Measurements from ENCODE around the gene AMBP.

Gene AMBP

GRCh38 chr9:114029311-114030170 lies 48.6 kb downstream of the AMBP start:
- DNase-seq = no peak

GRCh38 chr9:114028646-114029045 lies 49.5 kb downstream of the AMBP start:
- no peak for DNase-seq

- DNase-seq = no peak
Measured at GRCh38 chr9:114027863-114028465, 50.1 kb downstream of the AMBP start.

- no peak for DNase-seq
Measured at GRCh38 chr9:114027159-114027862, 50.8 kb downstream of the AMBP start.

- no peak for DNase-seq
Measured at GRCh38 chr9:114026335-114026734, 51.8 kb downstream of the AMBP start.

- DNase-seq = no peak
Measured at GRCh38 chr9:114025760-114026159, 52.3 kb downstream of the AMBP start.

- no peak for DNase-seq
Measured at GRCh38 chr9:114025196-114025753, 52.8 kb downstream of the AMBP start.

- no peak for DNase-seq
Measured at GRCh38 chr9:114023961-114024360, 54.1 kb downstream of the AMBP start.

- DNase-seq = no peak
Measured at GRCh38 chr9:114021578-114021977, 56.5 kb downstream of the AMBP start.

- DNase-seq = no peak
Measured at GRCh38 chr9:114017741-114018715, 60.1 kb downstream of the AMBP start.

- DNase-seq = no peak
Measured at GRCh38 chr9:114016629-114017423, 61.3 kb downstream of the AMBP start.

GRCh38 chr9:114016101-114016500 lies 62.0 kb downstream of the AMBP start:
- no peak for DNase-seq

- no peak for DNase-seq
Measured at GRCh38 chr9:114015607-114016006, 62.5 kb downstream of the AMBP start.

GRCh38 chr9:114014044-114014443 lies 64.1 kb downstream of the AMBP start:
- DNase-seq = no peak

- no peak for DNase-seq
Measured at GRCh38 chr9:114012126-114012525, 66.0 kb downstream of the AMBP start.

GRCh38 chr9:114011313-114011712 lies 66.8 kb downstream of the AMBP start:
- DNase-seq = no peak

Data from NCI-H524 treated with DMSO at 0.1 percent for 48 hours (cell line).